ENCODE data around the gene CTNNA3. TPM values are rescaled to one million over a fixed set of nuclear protein-coding genes. Genes with fewer than 3 reads are reported as not detected.

The CTNNA3 gene
- polyA plus RNA-seq, 1 donor from 2014 or later, result 0.14 TPM

- Histone ChIP-seq H3K9me3 (ENCODE audit: low read length) (no peaks in the 10 kb centered on the region), H4K20me1 (ENCODE audit: insufficient read depth) (no peaks in the 10 kb centered on the region), H3K4me3 (ENCODE audit: low read length) (no peak overlapping the region), H3K36me3 (ENCODE audit: insufficient read depth, low read length) (no peaks in the 10 kb centered on the region), H3K9ac (ENCODE audit: low read length) (no peak overlapping the region), H3K27me3 (ENCODE audit: insufficient read depth, low read depth, low read length) (no peaks in the 10 kb centered on the region), H3K79me2 (replicated peaks; ENCODE audit: insufficient read depth, low read length) (no peaks in the 10 kb centered on the region), H3K4me2 (ENCODE audit: low read length) (peak overlapping the region; percentile 18), H2AFZ (ENCODE audit: low read depth, low read length) (no peak overlapping the region), H3K27ac (ENCODE audit: low read length) (no peak overlapping the region), H3F3A (ENCODE audit: insufficient read depth, low read length, poor library complexity, severe bottlenecking) (no peaks in the 10 kb centered on the region), H3K9me2 (ENCODE audit: insufficient read depth, low read length) (no peaks in the 10 kb centered on the region)
- TF ChIP-seq MXI1 (conservative IDR thresholded peaks at IDR 0.05; ENCODE audit: poor library complexity, severe bottlenecking) (no peak), POLR2AphosphoS5 (IDR thresholded peaks at IDR 0.05) (no peak), RAD21 (conservative IDR thresholded peaks at IDR 0.05) (no peak), TAF1 (IDR thresholded peaks at IDR 0.05; ENCODE audit: low read depth) (no peak), EP300 (conservative IDR thresholded peaks at IDR 0.05; ENCODE audit: poor library complexity, severe bottlenecking) (no peak), SMC3 (conservative IDR thresholded peaks at IDR 0.05; ENCODE audit: poor library complexity) (no peak), EZH2 (IDR thresholded peaks at IDR 0.05; ENCODE audit: borderline replicate concordance, insufficient read depth, low read length, poor library complexity, severe bottlenecking) (no peak), REST (IDR thresholded peaks at IDR 0.05; ENCODE audit: borderline replicate concordance) (no peak), CTCF (IDR thresholded peaks at IDR 0.05; ENCODE audit: poor library complexity, severe bottlenecking) (no peak)
Measured at GRCh38 chr10:66398669-66399068, 1297.3 kb downstream of the CTNNA3 start.

GRCh38 chr10:66394342-66395063, 1301.5 kb downstream of the CTNNA3 start:
- Histone ChIP-seq H3K9me2 (ENCODE audit: insufficient read depth, low read length) (no peaks in the 10 kb centered on the region), H3K27me3 (ENCODE audit: insufficient read depth, low read depth, low read length) (no peaks in the 10 kb centered on the region), H3K27ac (ENCODE audit: low read length) (no peak overlapping the region), H3K9me3 (ENCODE audit: low read length) (no peaks in the 10 kb centered on the region), H2AFZ (ENCODE audit: low read depth, low read length) (no peak overlapping the region), H3K79me2 (replicated peaks; ENCODE audit: insufficient read depth, low read length) (no peaks in the 10 kb centered on the region), H3K9ac (ENCODE audit: low read length) (no peak overlapping the region), H3K4me2 (ENCODE audit: low read length) (no peak overlapping the region), H4K20me1 (ENCODE audit: insufficient read depth) (no peaks in the 10 kb centered on the region), H3K36me3 (ENCODE audit: insufficient read depth, low read length) (no peaks in the 10 kb centered on the region), H3F3A (ENCODE audit: insufficient read depth, low read length, poor library complexity, severe bottlenecking) (no peaks in the 10 kb centered on the region), H3K4me3 (ENCODE audit: low read length) (no peak overlapping the region)
- no peak for TF ChIP-seq POLR2AphosphoS5 (IDR thresholded peaks at IDR 0.05)
- no peak for TF ChIP-seq RAD21 (conservative IDR thresholded peaks at IDR 0.05)
- no peak for TF ChIP-seq EP300 (conservative IDR thresholded peaks at IDR 0.05; ENCODE audit: poor library complexity, severe bottlenecking)
- TF ChIP-seq REST (IDR thresholded peaks at IDR 0.05; ENCODE audit: borderline replicate concordance), result no peak
- no peak for TF ChIP-seq CTCF (IDR thresholded peaks at IDR 0.05; ENCODE audit: poor library complexity, severe bottlenecking)
- TF ChIP-seq EZH2 (IDR thresholded peaks at IDR 0.05; ENCODE audit: borderline replicate concordance, insufficient read depth, low read length, poor library complexity, severe bottlenecking), result no peak
